Left ventricle myocardium inferior (tissue), 1 donor: Measurements from ENCODE around the gene OR4L1. TPM values are rescaled to one million over a fixed set of nuclear protein-coding genes. Genes with fewer than 3 reads are reported as not detected.
"Not testable (repeated sequence)": the region's sequence is repeated elsewhere in the genome, so short reads cannot be mapped to it uniquely, and the experiment has no call there.

Experiments used
- DNase-seq: peaks from one replicate; pipeline ENCODE4 v3.0.0-alpha.2; 2020
- H3K27ac ChIP-seq: fragments of 200-600 bp; replicated peaks from 2 replicates; pipeline ENCODE4 v1.8.0; 2021
- H3K27me3 ChIP-seq: fragments of 200-600 bp; 2 replicates; pipeline ENCODE4 v1.8.0; 2021; ENCODE audit warnings: low read depth
- H3K36me3 ChIP-seq: fragments of 200-600 bp; 2 replicates; pipeline ENCODE4 v1.8.0; 2021
- H3K4me1 ChIP-seq: fragments of 200-600 bp; 2 replicates; pipeline ENCODE4 v1.8.0; 2021
- H3K4me3 ChIP-seq: fragments of 200-600 bp; 2 replicates; pipeline ENCODE4 v1.8.0; 2021; ENCODE audit warnings: mild to moderate bottlenecking, moderate library complexity
- H3K9me3 ChIP-seq: fragments of 200-600 bp; replicated peaks from 2 replicates; pipeline ENCODE4 v1.8.0; 2021
- intact Hi-C: fragments of 100-400 bp; cut with micrococcal nuclease; formaldehyde crosslinking; loops from one replicate; pipeline ENCODE4 v1.11.0; 2022
- total RNA-seq: library from RNA; stranded (reverse); fragmentation: NEBNext Ultra II Directional; extraction: Animal tissue kit (Norgen Biotek cat#: 25700); gene quantifications from one replicate; pipeline ENCODE4 v1.2.1, GENCODE V29; 2021
- TF ChIP-seq, protein P1 (sequence below): fragments of 200-600 bp; IDR thresholded peaks from 2 replicates; pipeline ENCODE4 v1.8.0; 2021; ENCODE audit warnings: antibody characterized with exemption, mild to moderate bottlenecking, borderline replicate concordance
- donor health status: DM: no; HTN: yes; CAD: no; lungs with severe emphysema.

OR4L1 gene
- total RNA-seq, 1 donor from 2014 or later, result not detected

DNA sequence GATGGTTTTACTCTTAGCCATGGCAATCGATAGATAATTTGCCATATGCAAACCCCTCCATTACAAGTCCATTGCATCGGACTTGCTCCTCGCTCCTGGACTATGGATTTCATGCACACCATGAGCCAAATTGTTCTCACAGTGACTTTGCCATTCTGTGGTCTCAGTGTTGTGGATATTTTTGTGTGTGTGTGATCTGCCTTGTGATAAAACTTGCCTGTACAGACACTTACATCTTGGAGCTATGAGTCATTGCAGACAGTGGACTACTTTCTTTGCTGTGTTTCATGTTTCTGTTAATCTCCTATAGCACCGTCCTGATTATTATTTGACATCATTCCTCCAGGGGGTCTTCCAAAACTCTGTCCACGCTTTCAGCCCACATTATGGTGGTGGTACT, 15.6 kb upstream of the OR4L1 start:
- Histone ChIP-seq H3K4me3 (no peak overlapping the region), H3K36me3 (no peaks in the 10 kb centered on the region), H3K4me1 (no peaks in the 10 kb centered on the region), H3K9me3 (peaks cover 6% of the 10 kb centered on the region), H3K27me3 (no peaks in the 10 kb centered on the region), H3K27ac (no peak overlapping the region)
- TF ChIP-seq, protein P1, sequence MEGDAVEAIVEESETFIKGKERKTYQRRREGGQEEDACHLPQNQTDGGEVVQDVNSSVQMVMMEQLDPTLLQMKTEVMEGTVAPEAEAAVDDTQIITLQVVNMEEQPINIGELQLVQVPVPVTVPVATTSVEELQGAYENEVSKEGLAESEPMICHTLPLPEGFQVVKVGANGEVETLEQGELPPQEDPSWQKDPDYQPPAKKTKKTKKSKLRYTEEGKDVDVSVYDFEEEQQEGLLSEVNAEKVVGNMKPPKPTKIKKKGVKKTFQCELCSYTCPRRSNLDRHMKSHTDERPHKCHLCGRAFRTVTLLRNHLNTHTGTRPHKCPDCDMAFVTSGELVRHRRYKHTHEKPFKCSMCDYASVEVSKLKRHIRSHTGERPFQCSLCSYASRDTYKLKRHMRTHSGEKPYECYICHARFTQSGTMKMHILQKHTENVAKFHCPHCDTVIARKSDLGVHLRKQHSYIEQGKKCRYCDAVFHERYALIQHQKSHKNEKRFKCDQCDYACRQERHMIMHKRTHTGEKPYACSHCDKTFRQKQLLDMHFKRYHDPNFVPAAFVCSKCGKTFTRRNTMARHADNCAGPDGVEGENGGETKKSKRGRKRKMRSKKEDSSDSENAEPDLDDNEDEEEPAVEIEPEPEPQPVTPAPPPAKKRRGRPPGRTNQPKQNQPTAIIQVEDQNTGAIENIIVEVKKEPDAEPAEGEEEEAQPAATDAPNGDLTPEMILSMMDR, result no peak
- no peak for DNase-seq
- intact Hi-C loops, result no loop called here

DNA sequence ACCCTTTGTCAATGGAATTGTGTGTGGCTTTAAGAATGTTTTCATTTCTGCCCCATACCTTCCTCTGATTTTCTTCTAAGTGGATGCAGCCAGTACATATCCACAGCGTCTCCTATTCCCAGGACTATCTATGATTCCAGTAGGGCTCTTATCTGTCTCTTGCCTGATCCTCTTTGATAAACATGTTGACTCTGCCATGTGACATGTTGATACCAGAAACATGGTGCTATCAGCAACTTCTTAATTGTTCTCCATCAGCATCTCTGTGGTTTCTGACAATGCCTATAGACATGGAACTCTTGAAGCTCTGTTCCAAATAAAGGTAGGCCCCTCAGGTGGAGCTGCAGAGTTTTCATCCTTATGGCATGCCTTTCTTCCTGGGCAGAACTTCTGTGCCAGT, 11.6 kb upstream of the OR4L1 start:
- Histone ChIP-seq H3K4me3 (no peak overlapping the region), H3K9me3 (no peaks in the 10 kb centered on the region), H3K4me1 (no peaks in the 10 kb centered on the region), H3K36me3 (no peaks in the 10 kb centered on the region), H3K27me3 (no peaks in the 10 kb centered on the region), H3K27ac (no peak overlapping the region)
- no peak for DNase-seq
- TF ChIP-seq, protein P1, result no peak
- intact Hi-C loops, result no loop called here

DNA sequence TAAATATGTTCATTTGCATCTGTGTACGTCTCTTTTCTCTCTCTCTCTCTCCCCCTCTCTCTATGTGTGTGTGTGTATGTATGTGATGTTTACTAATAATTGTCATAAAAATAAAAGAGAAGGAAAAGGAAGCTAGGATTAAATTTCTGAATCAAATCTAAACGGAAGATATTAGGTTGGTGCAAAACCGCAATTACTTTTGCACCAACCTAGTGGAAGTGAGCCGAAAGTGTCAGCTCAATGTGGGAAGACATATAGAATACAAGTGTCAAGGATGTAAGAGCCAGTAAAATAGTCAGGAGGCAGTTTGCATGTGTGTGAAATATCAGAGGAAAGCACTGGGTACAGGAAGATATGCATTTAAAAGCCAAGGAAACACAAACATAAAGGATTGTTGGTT, 32.2 kb downstream of the OR4L1 start:
- no peak for DNase-seq
- intact Hi-C loops, result no loop called here
- H3K4me3 ChIP-seq, result no peak overlapping the region
- no peaks in the 10 kb centered on the region for H3K27me3 ChIP-seq
- no peaks in the 10 kb centered on the region for H3K9me3 ChIP-seq
- TF ChIP-seq, protein P1, result no peak
- H3K4me1 ChIP-seq, result no peaks in the 10 kb centered on the region
- H3K27ac ChIP-seq, result no peak overlapping the region
- no peaks in the 10 kb centered on the region for H3K36me3 ChIP-seq

DNA sequence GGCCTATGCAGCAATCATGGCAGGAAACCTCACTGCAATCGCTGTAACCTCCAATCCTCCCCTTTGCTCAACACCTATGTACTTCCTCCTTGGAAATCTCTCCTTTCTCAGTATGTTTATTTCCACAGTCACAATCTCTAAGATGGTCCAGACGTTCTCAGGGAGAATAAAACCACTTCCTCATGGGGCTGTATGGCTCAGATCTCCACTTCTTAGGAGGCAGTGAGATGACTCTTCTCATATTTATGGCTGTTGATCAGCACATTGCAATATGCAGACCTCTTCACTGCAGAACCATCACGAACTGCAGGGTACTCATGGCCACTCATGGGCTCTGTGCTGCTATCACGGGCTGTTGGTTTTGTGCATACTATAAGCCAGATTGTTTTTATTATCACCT, 33.6 kb downstream of the OR4L1 start:
- no peaks in the 10 kb centered on the region for H3K27me3 ChIP-seq
- no peak for DNase-seq
- intact Hi-C loops, result no loop called here

DNA sequence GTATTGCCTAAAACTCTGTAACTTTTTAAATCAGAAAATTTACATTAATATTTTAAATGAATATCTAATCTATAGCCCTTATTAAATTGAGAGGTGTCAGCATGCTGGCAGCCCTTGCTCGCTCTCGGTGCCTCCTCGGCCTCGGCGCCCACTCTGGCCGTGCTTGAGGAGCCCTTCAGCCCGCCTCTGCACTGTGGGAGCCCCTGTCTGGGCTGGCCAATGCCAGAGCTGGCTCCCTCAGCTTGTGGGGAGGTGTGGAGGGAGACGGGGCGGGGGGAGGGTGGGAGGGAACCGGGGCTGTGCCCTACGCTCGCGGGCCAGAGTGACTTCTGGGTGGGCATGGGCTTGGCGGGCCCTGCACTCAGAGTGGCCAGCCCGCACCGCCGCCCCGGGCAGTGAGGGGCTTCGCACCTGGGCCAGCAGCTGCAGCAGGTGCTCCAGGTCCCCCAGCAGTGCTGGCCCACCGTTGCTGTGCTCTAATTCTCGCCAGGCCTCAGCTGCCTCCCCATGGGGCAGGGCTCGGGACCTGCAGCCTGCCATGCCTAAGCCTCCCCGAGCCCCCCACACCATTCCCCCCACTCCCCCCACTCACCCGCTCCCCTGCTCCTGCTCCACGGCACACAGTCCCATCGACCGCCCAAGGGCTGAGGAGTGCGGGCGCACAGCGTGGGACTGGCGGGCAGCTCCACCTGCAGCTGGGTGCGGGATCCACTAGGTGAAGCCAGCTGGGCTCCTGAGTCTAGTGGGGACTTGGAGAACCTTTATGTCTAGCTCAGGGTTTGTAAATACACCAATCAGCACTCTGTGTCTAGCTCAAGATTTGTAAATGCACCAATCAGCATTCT, 39.3 kb downstream of the OR4L1 start:
- DNase-seq, H3K36me3 ChIP-seq, H3K27ac ChIP-seq, intact Hi-C loops, H3K4me1 ChIP-seq, H3K4me3 ChIP-seq, H3K27me3 ChIP-seq, H3K9me3 ChIP-seq: not testable (repeated sequence)

More for the DNA sequence above, 33.6 kb downstream of the OR4L1 start:
- Histone ChIP-seq H3K4me1 (no peaks in the 10 kb centered on the region), H3K4me3 (no peak overlapping the region), H3K9me3 (no peaks in the 10 kb centered on the region), H3K27ac (no peak overlapping the region), H3K36me3 (no peaks in the 10 kb centered on the region)
- TF ChIP-seq, protein P1, result no peak

DNA sequence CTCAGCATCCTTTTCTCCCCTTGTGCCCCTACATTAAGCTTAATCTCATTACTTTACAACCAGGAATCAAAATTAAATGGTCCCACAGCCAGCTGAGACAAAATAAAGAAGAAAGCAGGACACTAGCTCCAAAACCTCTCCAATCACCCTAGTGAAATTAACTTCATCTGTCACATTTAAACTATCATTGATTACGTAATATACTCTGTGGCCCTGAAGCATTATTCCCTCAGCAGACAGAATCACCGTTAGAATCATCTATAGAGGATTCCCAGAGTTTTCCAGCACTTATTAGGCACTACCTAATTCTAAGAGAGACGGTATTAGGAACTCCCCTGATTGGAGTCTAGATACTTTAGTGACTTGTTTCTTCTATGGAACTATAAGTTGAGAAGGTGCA, 50.6 kb downstream of the OR4L1 start, which contains the start of gene OR4K17:
Gene OR4K17 (plus strand): TSS at position 302 of the 400 bp plus-strand sequence. CDS start 6,761 bp downstream, outside the sequence.
- TF ChIP-seq, protein P1, result no peak
- intact Hi-C loops, result no loop called here
- H3K27ac ChIP-seq, result no peak within 1 kb of the TSS
- H3K4me1 ChIP-seq, result no peaks in the 10 kb centered on the region
- no peaks in the 10 kb centered on the region for H3K36me3 ChIP-seq
- DNase-seq, result no peak
- H3K4me3 ChIP-seq, result no peak within 1 kb of the TSS
- no peaks in the 10 kb centered on the region for H3K27me3 ChIP-seq
- H3K9me3 ChIP-seq, result peaks cover 4% of the 10 kb centered on the region
